DMS114 treated with DMSO at 0.1 percent for 48 hours (cell line): ENCODE measurements around the gene GSTO2.

Experiments
- DNase-seq: peaks from one replicate; lab custom pipeline; 2025; ENCODE audit not compliant: unreplicated experiment; lab: John Stamatoyannopoulos, UW

The GSTO2 gene

DNA sequence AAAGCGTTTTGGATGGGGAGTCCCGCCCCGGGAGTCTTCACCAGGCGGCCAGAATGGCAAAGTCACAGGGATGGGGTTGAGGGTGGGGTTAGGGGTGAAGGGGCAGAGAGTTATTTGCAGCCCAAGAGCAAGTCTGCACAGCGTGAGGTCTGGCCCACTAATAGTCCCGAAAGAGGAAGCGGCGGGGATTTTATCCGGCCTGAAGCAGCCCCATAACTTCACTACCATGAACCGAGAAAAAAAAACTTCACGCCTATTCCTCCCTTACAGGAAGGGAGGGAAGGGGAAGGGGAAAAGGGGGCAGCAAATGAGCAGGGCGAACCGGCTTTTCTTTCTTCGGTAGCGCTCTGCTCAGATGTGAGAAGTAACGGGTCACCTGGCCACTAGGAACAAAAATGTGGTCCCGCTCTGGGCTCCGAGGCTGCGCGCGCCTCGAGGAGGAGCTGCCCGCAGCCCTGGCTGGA lies 68.6 kb downstream of the GSTO2 start:
- no peak for DNase-seq

DNA sequence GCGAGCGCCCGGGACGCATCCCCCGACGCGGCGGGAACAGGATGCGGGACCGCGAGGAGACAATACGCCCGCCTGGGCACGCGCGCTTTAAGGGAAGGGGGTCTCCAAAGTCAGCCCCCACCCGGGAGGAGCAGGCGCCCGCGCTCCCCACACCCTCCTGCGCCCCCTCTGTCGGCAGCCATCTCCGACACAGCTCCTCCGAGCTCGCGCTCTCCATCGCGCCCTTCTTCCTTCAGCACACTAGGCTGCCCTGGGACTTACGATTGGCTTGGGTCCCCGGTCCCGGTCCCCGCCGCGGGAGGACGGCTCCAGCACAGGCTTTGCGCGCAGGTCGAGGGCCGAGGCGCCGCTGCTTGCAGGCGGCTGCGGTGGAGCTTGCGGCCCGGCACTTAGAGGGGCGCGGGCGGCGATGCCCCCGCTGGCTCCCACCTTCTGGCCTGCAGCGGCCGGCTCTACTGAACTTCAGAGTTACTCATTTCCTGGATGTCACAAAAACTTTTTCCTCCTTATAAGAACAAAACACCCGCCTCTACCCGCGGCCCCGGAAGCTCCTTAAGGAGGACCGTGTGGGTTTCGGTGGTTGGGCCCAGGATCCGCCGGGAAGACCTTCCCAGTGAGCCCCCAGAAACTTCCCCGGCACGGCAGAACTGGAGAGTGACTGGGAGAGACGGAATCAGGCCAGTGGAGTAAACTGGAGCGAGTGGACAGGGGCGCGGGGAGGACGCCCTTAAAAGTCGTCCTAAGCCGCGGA lies 69.2 kb downstream of the GSTO2 start, which contains the start of gene ITPRIP:
Gene ITPRIP (minus strand): TSS at position 481 of the 751 bp plus-strand sequence. CDS start 22,414 bp downstream, outside the sequence.
- DNase-seq: peak; percentile 74

DNA sequence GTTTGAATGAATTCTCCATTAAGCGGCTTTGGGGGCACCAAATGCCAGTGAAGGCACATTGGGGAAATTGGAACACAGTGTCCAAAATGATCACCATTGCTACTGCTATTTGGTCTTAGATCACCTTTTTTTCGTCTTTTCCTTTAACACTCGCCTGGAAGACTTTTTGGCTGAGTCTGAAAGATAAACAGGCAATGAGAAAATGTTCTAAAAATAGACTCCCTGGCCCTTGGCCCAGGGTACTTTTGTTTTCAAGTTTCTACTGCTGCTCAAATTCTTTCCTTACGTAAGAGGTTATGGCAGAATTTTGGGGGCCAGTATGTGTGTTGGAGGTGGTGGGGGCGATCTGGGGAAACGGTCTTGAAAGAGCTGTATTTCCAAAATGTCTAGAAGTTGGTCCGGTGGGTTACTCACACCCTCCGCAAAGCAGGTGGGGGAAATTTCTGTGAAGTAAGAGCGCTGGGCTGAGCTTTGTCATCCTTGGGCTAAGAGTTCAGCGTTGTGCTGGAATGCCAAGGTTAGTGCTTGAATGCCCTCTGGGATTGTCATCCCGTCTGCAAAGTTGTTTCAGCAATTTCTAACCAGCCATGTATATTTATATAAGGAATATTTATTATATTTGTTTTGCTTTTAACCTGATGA lies 70.6 kb downstream of the GSTO2 start:
- no peak for DNase-seq

DNA sequence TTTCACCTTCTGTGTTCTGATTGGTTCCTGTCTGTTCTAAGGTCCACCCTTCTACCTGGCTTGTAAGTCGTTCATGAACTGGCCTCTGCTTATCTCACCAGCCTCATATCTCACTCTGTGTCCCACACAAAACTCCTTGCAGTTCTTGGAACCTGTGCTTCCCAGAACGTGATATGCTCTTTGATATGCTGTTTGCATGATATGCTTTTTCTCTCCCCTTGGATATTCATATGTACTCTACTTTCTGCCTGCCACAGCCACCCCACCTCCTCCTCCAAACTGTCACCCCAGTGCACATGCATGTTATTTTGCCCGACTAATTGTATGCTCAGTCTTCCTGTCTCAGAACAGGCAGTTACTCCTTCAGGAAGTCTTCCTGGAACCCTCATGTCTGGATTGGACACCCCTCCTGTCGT lies 71.1 kb downstream of the GSTO2 start:
- no peak for DNase-seq

DNA sequence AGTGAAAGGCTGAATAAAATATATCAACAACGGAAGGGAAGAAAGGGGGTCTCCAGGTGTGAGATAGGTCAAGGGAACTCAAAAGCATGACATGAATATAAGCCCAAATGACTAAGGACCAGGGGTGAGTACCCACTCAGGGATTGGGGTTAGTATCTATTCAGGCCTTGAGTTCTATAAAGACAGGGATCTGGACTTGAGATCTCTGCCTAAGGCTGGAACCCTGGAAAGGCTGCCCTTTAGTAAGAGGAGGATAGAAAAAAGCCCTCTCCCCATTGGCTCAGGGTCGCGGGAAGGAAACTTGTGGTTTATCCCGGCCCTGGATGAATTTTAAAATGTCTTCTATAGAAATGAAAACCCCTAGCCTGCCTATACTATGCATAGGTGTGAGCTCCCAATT lies 71.7 kb downstream of the GSTO2 start:
- DNase-seq: no peak

DNA sequence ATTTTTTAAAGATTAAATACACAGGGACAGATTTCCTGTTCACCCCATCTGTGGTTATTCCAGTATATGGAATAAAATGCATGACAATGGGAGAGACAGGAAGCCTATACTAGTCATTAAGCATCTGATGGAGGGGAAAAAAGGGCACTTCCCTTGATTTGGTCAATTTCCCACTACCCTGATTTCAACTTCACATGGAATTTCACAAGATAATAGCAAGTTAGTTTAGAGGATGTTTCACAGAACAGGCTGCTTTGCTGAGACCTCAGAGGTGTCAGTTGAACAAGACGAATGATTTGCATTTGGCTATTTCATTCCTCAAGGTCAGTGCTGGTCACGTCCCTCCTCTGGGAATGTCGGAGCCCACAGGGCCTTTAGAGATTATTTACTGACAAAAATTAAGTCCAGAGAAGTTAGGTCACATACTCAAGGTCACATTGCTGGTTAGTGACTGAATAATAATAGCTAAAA lies 74.0 kb downstream of the GSTO2 start:
- DNase-seq: no peak

DNA sequence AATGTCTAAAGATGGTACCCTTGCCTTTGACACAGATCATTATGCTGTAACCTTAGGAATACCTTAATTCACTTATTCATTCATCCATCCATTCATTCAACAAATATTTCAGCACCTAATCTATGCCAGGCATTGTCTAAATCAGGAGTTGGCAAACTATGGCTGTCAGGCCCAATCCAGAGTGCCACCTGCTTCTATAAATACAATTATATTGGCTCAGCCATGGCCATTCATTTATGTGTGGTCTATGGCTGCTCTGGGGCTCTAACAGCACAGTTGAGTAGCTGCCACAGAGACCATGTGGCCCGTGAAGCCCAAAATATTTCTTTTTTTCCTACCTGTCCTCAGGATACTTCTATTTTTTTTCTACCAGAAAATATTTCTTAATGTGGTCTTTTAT lies 75.2 kb downstream of the GSTO2 start:
- no peak for DNase-seq

DNA sequence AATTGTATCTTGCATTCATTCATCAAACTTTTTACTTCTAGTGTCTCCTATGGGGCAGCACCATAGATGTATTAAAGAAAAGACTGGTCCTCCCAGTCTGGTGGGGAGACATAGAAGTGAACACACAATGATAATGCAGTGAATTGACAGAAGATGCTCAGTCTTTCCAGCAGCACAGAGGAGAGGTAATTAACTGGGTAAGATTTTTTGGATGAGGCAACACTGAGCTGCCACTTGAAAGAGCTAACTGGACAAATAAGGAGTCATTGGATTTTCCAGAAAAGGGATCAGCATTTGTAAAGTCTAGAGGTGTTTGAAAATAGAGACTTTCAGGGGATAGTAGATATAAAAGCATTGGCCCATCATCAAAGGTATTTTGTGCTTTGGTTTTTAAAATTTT lies 76.5 kb downstream of the GSTO2 start:
- no peak for DNase-seq

DNA sequence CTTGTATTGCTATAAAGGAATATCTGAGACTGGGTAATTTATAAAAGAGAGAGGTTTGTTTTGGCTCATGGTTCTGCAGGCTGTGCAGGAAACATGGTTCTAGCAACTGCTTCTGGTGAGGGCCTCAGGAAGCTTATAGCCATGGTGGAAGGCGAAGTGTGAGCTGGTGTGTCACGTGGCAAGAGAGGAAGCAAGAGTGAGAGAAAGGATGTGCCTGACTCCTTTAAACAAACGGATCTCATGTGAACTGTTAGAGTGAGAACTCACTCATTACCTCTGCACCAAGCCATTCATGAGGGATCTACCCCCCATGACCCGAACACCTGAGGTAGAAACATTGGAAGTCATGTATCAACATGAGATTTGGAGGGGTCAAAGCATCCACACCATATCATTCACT lies 77.0 kb downstream of the GSTO2 start:
- DNase-seq: no peak

DNA sequence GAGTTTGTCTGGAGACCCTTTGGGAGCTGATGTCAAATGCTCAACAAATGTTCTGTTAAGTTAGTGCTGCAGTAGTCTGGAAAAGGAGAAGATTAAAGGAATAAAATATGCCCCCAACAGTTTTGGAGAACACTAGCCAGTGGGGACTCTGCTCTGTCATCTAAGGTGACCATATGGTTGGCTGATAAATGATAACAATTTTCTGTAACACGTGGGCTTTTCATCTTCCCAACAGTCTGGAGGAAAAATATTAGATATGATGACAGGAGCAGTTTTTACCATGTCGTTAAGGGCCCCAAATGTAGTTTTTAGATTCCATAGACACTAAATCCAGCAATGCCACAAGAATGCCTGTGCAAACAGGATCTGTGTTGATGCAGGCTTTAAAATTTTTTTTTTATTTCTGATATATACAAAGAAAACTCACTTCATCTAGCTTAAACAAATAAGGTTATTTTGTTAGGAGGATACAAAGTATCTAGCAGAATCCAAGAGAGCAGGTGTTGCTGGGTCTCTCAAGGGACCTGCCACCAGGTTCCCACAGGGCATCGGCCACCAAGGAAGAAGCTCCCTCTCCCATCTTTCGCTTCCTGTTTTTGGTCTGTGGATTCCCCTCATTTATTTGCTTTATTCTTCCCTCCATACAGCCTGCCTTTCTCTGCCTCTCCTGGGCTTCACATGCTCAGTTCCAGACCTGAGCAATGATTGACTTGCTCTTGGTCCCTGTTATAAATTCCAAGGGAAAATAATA lies 78.5 kb downstream of the GSTO2 start:
- DNase-seq: no peak

DNA sequence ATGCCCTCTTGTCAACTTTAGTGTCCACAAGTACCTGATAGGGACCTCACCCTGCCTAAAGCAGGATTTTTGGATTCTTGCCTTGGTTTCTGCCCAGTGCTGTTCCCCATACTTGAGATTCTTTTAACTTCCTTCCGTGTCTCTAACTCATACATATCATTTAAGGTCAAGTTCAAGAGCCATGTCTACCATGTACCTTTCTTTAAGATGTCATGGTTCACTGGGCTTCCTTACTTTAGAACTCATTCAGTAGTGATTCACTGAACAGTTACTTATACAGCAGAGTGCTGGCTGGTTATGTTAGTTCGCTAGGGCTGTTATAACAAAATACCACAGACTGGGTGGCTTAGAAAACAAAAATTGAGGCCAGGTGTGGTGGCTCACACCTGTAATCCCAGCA lies 79.6 kb downstream of the GSTO2 start:
- DNase-seq: no peak

DNA sequence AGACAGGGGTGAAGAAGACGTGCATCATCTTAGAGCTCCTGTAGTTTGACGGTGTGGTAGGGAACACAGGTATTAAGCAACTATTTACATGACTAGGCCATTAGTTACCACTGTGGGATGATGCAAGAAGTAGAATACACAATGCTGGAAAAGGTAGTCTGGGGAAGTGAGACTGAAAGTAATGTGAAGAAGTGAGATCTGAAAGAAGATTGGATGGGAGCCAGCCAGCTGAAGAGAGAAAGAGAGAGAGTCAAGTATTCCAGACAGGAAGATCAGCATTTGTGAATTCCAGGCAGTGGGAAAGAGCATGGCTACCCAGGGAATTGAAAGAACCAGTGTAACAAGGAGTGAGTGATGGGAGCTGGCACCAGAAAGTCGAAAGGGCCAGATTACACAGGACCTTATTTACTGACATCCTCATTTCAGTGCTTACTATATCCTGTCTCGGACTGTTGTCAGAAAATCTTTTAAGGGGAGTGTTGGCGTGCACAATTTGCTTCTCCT lies 80.7 kb downstream of the GSTO2 start:
- DNase-seq: no peak

DNA sequence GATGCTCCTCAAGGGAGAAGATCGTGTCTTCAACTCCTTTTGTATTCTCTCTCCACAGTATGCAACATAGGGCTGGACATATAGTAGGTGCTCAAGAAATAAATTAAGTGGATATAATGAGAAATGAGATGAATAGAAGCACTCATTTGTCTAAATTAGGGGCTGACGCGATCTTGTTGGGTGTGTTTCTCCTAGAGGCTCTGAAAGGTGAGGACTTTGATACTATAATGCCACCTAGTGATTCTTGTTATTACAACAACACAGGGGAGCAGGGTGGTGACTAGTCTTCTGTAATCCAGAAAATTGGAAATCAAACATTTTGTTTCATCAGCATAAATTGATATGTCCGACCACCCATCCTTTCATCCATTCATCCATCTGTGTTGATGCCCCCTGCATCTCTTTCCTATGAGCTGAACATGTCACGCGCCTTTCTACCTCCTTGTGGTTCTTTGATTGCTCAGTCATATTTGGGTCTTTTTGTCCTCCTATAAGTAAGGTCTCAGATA lies 81.2 kb downstream of the GSTO2 start:
- peak; percentile 63 for DNase-seq

DNA sequence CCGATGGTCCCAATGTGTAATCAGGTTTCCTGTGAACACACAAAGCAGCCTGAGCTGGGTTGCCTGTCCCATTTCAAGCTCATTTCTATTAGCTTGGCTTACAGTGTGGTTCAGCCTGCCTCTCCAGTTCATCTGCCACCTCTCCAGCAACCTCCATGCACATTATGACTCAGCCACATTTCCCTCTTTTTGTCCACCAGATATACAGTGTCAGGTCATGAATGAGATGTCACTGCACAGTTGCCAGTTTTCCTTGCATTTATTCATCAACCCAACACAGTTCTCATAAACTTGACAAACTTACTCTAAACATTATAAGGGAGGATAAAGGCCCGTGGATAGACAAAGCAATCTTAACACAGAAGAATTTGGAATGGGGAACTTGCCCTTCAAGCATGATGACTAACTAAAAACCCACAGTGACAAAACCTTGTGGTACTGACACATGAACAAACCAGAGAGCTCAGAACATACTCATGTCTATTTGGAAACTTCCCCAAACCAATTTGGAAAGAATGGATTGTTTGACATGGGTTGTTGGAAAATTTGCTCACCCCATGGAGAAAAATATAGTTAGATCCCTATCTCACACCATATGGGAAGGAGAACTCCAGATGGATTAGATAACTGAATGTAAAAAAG lies 82.2 kb downstream of the GSTO2 start:
- DNase-seq: no peak

DNA sequence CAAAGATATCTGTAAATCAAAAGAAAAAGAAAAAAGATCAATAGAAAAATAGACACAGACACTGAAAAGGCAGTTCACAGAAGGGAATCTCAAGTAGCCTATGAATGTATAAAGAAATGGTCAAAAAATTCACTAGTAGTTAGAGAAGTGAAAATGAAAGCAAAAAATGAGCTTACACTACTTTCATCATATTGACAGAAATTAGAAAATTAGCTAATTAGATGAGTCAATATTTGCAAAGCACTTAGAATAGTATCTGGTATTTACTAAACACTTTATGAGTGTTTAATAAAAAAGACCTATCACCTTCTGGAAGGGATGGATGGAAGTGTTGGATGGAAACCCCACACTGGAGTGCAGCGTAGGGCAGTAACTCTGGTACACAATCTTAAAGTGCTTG lies 82.9 kb downstream of the GSTO2 start:
- no peak for DNase-seq

DNA sequence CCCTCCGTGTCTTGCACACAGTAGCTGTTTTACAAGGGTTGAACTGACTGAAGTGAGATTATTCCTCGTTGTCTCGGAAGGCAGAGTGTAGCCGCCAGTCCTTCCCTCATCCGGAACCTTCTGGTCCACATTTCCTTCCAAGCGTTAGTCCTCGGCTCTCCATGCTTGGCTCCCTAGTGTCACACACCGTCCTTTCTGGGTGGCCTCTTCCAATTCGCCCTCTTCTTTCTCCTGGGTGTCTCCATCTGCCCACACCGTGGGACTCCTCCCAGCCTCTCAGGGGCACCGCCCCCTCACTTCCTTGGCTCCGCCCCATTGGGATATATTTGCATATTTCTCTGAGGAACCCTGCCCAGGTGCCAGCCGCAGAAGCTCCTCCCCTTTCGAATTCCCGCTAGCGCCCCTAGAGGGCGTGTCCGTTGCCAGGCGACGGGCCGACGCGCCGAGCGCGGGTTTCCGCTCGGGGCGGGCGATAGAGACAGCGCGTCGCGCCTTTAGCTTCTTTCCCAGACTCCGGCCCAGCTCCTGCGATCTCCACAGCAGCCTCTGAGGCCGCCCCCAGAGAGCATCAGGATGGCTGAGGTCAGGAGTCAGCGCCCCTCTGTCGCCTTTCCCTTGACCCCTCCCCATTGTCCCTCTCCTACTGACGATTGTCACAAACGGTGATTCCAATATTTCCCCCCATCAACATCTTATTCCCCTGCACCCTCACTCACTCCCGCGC lies 84.5 kb downstream of the GSTO2 start, which contains the start of gene CFAP58:
Gene CFAP58 (plus strand): TSS at position 509 of the 724 bp plus-strand sequence. CDS start 65 bp downstream, at position 574.
- peak; percentile 88 for DNase-seq
